ENCODE measurements around the gene PIGV.
"Not testable (repeated sequence)": the region's sequence is repeated elsewhere in the genome, so short reads cannot be mapped to it uniquely, and the experiment has no call there.

DNA sequence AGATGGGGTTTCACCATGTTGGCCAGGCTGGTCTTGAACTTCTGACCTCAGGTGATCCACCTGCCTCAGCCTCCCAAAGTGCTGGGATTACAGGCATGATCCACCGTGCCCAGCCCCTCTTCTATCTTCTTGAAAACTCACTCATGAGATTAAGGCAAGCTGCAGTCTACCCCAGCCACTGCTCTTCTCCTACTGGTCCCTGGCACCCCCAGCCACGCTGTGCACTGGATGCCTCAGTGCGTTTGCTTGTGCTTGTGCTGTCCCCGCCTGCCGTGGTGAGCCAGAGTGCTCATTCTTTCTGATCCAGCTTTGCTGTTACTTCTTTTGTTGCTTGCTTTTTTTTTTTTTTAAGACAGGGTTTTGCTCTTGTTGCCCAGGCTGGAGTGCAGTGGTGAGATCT is 49.9 kb downstream of the PIGV start:
- not testable (repeated sequence) for TF ChIP-seq CTCF (IDR thresholded peaks at IDR 0.05; ENCODE audit: low read depth, low read length, poor library complexity, severe bottlenecking); EZH2phosphoT487 (IDR thresholded peaks at IDR 0.05; ENCODE audit: borderline replicate concordance, low read length)
